HT1080 (cell line): ENCODE measurements around the gene OR1J2. TPM values are rescaled to one million over a fixed set of nuclear protein-coding genes. Genes with fewer than 3 reads are reported as not detected.
A peak's percentile ranks its signal among the peaks of the same experiment; 100 is the strongest.
"Not testable (repeated sequence)": the region's sequence is repeated elsewhere in the genome, so short reads cannot be mapped to it uniquely, and the experiment has no call there.

Experiments
- DNase-seq: peaks from one replicate; pipeline ENCODE4 v3.0.0-alpha.2; 2015; ENCODE audit warnings: low read depth
- polyA plus RNA-seq, 2 experiments: library from polyadenylated mRNA; depleted of rRNA; stranded (reverse); fragments of >200 nt; gene quantifications; 2 replicates each; pipeline ENCODE4 v1.2.3, GENCODE V29; 2015
- total RNA-seq: library from RNA; depleted of rRNA; stranded (reverse); fragments of >200 nt; shearing (Covaris generic); gene quantifications from 2 replicates; pipeline ENCODE4 v1.2.3, GENCODE V29; 2014; rRNA removed

OR1J2 gene
- 0.17 TPM in 1 of 2 replicates, not detected in the other for total RNA-seq
- not detected in 2 replicates for polyA plus RNA-seq (2015; cell fraction: cytosol; rRNA removed)
- polyA plus RNA-seq (2015; cell fraction: nucleus; rRNA removed) = not detected in 2 replicates

GRCh38 chr9:122510502-122510901 lies at the start of gene OR1J2:
Gene OR1J2, plus strand, starts transcription at chr9:122510802. Its CDS starts 0 bp downstream, at chr9:122510802.
- no peak for DNase-seq

GRCh38 chr9:122463828-122464632 lies 46.6 kb upstream of the OR1J2 start:
- peak; percentile 66 for DNase-seq

GRCh38 chr9:122464633-122465567 lies 45.7 kb upstream of the OR1J2 start:
- peak; percentile 82 for DNase-seq

GRCh38 chr9:122466456-122466855 lies 44.1 kb upstream of the OR1J2 start:
- no peak for DNase-seq

GRCh38 chr9:122468735-122469134 lies 41.9 kb upstream of the OR1J2 start:
- no peak for DNase-seq

- no peak for DNase-seq
Observed at GRCh38 chr9:122474561-122474960, 36.0 kb upstream of the OR1J2 start.

- no peak for DNase-seq
Observed at GRCh38 chr9:122475717-122476116, 34.9 kb upstream of the OR1J2 start.

GRCh38 chr9:122477346-122477745 lies 33.3 kb upstream of the OR1J2 start:
- DNase-seq = no peak

GRCh38 chr9:122477826-122478225 lies 32.8 kb upstream of the OR1J2 start, which contains the start of gene OR1J1:
Gene OR1J1, minus strand, starts transcription at chr9:122477926. Its CDS starts 0 bp downstream, at chr9:122477926.
- no peak for DNase-seq

GRCh38 chr9:122479062-122479461 lies 31.5 kb upstream of the OR1J2 start:
- DNase-seq = no peak

- peak; percentile 36 for DNase-seq
Observed at GRCh38 chr9:122498883-122499288, 11.7 kb upstream of the OR1J2 start.

- no peak for DNase-seq
Observed at GRCh38 chr9:122506964-122507363, 3.6 kb upstream of the OR1J2 start.

GRCh38 chr9:122518226-122518625 lies 7.6 kb downstream of the OR1J2 start:
- no peak for DNase-seq

GRCh38 chr9:122518841-122519240 lies 8.2 kb downstream of the OR1J2 start, which contains the start of gene OR1J4:
Gene OR1J4, plus strand, starts transcription at chr9:122519141. Its CDS starts 0 bp downstream, at chr9:122519141.
- DNase-seq = no peak

- DNase-seq = no peak
Observed at GRCh38 chr9:122519376-122519775, 8.8 kb downstream of the OR1J2 start.

GRCh38 chr9:122526602-122527001 lies 16.0 kb downstream of the OR1J2 start:
- no peak for DNase-seq

- DNase-seq = no peak
Observed at GRCh38 chr9:122527193-122527592, 16.6 kb downstream of the OR1J2 start, which contains the start of gene OR1N1. Gene OR1N1, minus strand, starts transcription at chr9:122527293. Its CDS starts 0 bp downstream, at chr9:122527293.

GRCh38 chr9:122531157-122531556 lies 20.6 kb downstream of the OR1J2 start:
- DNase-seq = not testable (repeated sequence)

- no peak for DNase-seq
Observed at GRCh38 chr9:122536134-122536533, 25.5 kb downstream of the OR1J2 start.

GRCh38 chr9:122537066-122537465 lies 26.5 kb downstream of the OR1J2 start:
- DNase-seq = not testable (repeated sequence)

- DNase-seq = no peak
Observed at GRCh38 chr9:122538757-122539156, 28.2 kb downstream of the OR1J2 start.
